ENCODE results near the gene FOXO1. TPM values are rescaled to one million over a fixed set of nuclear protein-coding genes. Genes with fewer than 3 reads are reported as not detected.

FOXO1 gene
- total and polyA plus RNA-seq, 2 of the 13 experiments (the other 11 are each of a cell fraction or from before 2014, with no cell fraction given), result 8.1 to 13.1 TPM

DNA sequence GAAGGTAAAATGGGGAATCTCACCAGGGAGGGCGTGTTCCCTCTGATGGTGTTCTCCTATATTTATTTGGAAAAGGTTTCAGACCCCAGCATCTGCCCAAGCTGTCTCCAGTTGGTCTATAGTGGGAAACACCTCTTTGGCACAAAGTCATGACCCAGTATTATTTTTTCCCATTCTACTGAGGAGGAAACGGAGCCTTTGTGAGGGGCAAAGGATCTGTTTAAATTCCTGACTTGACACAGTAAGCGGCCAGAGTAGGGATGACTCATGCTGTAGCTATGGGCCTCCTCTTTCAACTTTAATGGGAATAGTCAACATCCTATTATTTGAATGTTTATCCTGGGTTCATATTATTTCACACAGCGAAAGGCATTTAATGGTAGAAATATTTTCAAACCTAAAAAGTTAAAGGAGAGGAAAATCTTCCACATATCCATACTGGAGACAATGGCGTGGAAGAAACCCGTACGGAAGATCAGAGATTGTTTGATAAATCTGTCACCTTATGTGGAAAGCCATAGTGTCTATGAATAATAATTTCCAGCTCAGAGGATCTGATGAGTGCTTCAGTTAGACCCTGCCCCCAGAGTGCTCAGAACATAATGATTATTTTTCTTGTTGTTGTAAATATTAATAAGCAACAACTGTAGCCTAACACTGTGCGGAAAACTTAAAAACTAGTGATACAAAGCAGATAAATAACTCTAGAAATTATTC, 126.0 kb downstream of the FOXO1 start (continued):
- TF ChIP-seq ZNF746 (CRISPR knock-in tag; IDR thresholded peaks at IDR 0.05) (no peak), EZH2 (conservative IDR thresholded peaks at IDR 0.05; ENCODE audit: low read depth, low read length) (no peak), XRCC5 (optimal IDR thresholded peaks at IDR 0.05; ENCODE audit: low read length) (no peak), HOXA3 (CRISPR knock-in tag; IDR thresholded peaks at IDR 0.05) (peak; percentile 40; the same call in 1 of the 2 replicates), SP4 (CRISPR knock-in tag; IDR thresholded peaks at IDR 0.05) (no peak), AHR (CRISPR knock-in tag; IDR thresholded peaks at IDR 0.05) (no peak), ZNF598 (CRISPR knock-in tag; IDR thresholded peaks at IDR 0.05; ENCODE audit: borderline replicate concordance) (no peak), HOXA9 (CRISPR knock-in tag; IDR thresholded peaks at IDR 0.05; ENCODE audit: borderline replicate concordance) (no peak), ZNF138 (CRISPR knock-in tag; IDR thresholded peaks at IDR 0.05; ENCODE audit: low read depth) (no peak), RFX3 (CRISPR knock-in tag; IDR thresholded peaks at IDR 0.05) (no peak), EP300 (IDR thresholded peaks at IDR 0.05; ENCODE audit: low read depth in 2 of 2, low read length in 2 of 2) (peak; percentile 61 to 90; a peak in 3 of 4 replicates), EP300 (CRISPR knock-in tag; IDR thresholded peaks at IDR 0.05; ENCODE audit: borderline replicate concordance) (peak; percentile 78), ETV5 (CRISPR knock-in tag; IDR thresholded peaks at IDR 0.05; ENCODE audit: borderline replicate concordance) (peak; percentile 78; the same call in 1 of the 2 replicates), SALL1 (CRISPR knock-in tag; IDR thresholded peaks at IDR 0.05) (peak; percentile 69; the same call in 1 of the 2 replicates), BHLHE40 (IDR thresholded peaks at IDR 0.05; ENCODE audit: low read length) (no peak), ZC3H13 (CRISPR knock-in tag; IDR thresholded peaks at IDR 0.05) (no peak)
- TF ChIP-seq, protein P1, sequence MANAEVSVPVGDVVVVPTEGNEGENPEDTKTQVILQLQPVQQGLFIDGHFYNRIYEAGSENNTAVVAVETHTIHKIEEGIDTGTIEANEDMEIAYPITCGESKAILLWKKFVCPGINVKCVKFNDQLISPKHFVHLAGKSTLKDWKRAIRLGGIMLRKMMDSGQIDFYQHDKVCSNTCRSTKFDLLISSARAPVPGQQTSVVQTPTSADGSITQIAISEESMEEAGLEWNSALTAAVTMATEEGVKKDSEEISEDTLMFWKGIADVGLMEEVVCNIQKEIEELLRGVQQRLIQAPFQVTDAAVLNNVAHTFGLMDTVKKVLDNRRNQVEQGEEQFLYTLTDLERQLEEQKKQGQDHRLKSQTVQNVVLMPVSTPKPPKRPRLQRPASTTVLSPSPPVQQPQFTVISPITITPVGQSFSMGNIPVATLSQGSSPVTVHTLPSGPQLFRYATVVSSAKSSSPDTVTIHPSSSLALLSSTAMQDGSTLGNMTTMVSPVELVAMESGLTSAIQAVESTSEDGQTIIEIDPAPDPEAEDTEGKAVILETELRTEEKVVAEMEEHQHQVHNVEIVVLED (CRISPR knock-in tag; IDR thresholded peaks at IDR 0.05; ENCODE audit: borderline replicate concordance), result no peak
- TF ChIP-seq, protein P2, sequence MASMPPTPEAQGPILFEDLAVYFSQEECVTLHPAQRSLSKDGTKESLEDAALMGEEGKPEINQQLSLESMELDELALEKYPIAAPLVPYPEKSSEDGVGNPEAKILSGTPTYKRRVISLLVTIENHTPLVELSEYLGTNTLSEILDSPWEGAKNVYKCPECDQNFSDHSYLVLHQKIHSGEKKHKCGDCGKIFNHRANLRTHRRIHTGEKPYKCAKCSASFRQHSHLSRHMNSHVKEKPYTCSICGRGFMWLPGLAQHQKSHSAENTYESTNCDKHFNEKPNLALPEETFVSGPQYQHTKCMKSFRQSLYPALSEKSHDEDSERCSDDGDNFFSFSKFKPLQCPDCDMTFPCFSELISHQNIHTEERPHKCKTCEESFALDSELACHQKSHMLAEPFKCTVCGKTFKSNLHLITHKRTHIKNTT (CRISPR knock-in tag; IDR thresholded peaks at IDR 0.05), result no peak
- TF ChIP-seq, protein P3, sequence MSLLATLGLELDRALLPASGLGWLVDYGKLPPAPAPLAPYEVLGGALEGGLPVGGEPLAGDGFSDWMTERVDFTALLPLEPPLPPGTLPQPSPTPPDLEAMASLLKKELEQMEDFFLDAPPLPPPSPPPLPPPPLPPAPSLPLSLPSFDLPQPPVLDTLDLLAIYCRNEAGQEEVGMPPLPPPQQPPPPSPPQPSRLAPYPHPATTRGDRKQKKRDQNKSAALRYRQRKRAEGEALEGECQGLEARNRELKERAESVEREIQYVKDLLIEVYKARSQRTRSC (CRISPR knock-in tag; IDR thresholded peaks at IDR 0.05; ENCODE audit: low read depth), result no peak
- TF ChIP-seq, protein P4, sequence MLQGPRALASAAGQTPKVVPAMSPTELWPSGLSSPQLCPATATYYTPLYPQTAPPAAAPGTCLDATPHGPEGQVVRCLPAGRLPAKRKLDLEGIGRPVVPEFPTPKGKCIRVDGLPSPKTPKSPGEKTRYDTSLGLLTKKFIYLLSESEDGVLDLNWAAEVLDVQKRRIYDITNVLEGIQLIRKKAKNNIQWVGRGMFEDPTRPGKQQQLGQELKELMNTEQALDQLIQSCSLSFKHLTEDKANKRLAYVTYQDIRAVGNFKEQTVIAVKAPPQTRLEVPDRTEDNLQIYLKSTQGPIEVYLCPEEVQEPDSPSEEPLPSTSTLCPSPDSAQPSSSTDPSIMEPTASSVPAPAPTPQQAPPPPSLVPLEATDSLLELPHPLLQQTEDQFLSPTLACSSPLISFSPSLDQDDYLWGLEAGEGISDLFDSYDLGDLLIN (CRISPR knock-in tag; IDR thresholded peaks at IDR 0.05; ENCODE audit: borderline replicate concordance), result no peak
- TF ChIP-seq, protein P5, sequence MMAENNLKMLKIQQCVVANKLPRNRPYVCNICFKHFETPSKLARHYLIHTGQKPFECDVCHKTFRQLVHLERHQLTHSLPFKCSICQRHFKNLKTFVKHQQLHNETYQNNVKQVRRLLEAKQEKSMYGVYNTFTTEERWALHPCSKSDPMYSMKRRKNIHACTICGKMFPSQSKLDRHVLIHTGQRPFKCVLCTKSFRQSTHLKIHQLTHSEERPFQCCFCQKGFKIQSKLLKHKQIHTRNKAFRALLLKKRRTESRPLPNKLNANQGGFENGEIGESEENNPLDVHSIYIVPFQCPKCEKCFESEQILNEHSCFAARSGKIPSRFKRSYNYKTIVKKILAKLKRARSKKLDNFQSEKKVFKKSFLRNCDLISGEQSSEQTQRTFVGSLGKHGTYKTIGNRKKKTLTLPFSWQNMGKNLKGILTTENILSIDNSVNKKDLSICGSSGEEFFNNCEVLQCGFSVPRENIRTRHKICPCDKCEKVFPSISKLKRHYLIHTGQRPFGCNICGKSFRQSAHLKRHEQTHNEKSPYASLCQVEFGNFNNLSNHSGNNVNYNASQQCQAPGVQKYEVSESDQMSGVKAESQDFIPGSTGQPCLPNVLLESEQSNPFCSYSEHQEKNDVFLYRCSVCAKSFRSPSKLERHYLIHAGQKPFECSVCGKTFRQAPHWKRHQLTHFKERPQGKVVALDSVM (CRISPR knock-in tag; IDR thresholded peaks at IDR 0.05), result no peak
